Fibroblast of villous mesenchyme (primary cell): ENCODE results near the gene EPC1. TPM values are rescaled to one million over a fixed set of nuclear protein-coding genes. Genes with fewer than 3 reads are reported as not detected.
A peak's percentile ranks its signal among the peaks of the same experiment; 100 is the strongest.

Experiments used
- DNase-seq: peaks from one replicate; pipeline ENCODE4 v3.0.0-alpha.2; 2010; ENCODE audit warnings: low read depth
- H3K4me3 ChIP-seq: 2 replicates; pipeline ENCODE4 v1.5.1; 2011; ENCODE audit warnings: low read depth, mild to moderate bottlenecking, low read length
- total RNA-seq: library from RNA; depleted of rRNA; stranded (reverse); fragments of >200 nt; gene quantifications from 2 replicates; pipeline ENCODE4 v1.2.3, GENCODE V29; 2012
- TF ChIP-seq, protein P1 (sequence below): IDR thresholded peaks from 2 replicates; pipeline ENCODE4 v1.5.1; 2012; ENCODE audit warnings: low read depth, mild to moderate bottlenecking, low read length; ENCODE audit not compliant: insufficient read depth

Gene EPC1
- total RNA-seq, 1 donor = 19.4 TPM

DNA sequence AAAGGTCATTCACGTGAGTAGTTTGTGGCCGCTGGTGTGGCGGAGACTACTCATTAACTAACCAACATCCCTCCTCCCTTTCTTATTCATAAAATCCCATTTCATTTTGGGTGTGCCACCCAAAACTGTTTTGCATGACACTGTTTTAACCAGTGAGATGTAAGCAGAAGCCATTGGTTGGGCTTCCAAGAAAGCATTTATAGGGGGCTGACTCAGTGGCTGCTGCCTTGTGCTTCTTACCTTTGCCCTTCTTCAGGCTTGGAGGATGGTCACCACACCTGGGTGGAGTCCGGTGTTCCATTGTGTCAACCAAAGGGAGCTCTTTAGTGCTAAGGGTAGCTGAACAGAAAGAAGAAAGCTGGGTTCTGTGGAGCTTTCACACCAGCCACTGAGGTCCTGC, 37.2 kb upstream of the EPC1 start:
- no peak overlapping the region for H3K4me3 ChIP-seq
- TF ChIP-seq, protein P1, sequence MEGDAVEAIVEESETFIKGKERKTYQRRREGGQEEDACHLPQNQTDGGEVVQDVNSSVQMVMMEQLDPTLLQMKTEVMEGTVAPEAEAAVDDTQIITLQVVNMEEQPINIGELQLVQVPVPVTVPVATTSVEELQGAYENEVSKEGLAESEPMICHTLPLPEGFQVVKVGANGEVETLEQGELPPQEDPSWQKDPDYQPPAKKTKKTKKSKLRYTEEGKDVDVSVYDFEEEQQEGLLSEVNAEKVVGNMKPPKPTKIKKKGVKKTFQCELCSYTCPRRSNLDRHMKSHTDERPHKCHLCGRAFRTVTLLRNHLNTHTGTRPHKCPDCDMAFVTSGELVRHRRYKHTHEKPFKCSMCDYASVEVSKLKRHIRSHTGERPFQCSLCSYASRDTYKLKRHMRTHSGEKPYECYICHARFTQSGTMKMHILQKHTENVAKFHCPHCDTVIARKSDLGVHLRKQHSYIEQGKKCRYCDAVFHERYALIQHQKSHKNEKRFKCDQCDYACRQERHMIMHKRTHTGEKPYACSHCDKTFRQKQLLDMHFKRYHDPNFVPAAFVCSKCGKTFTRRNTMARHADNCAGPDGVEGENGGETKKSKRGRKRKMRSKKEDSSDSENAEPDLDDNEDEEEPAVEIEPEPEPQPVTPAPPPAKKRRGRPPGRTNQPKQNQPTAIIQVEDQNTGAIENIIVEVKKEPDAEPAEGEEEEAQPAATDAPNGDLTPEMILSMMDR = no peak
- DNase-seq = no peak

DNA sequence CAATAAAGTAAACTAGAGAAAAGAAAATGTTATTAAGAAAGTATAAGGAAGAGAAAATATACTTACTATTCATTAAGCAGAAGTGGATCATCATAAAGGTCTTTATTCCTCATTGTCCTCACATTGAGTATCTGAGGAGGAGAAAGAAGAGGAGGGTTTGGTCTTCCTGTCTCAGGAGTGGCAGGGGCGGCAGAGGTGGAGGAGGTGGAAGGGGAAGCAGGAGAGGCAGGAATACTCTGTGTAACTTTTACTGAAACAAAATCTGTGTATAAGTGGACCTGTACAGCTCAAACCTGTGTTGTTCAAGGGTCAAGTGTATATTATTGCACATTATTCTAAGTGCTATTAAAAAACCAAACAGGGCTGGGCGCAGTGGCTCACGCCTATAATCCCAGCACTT, 34.2 kb upstream of the EPC1 start:
- no peak for DNase-seq
- no peak overlapping the region for H3K4me3 ChIP-seq
- TF ChIP-seq, protein P1 = no peak

DNA sequence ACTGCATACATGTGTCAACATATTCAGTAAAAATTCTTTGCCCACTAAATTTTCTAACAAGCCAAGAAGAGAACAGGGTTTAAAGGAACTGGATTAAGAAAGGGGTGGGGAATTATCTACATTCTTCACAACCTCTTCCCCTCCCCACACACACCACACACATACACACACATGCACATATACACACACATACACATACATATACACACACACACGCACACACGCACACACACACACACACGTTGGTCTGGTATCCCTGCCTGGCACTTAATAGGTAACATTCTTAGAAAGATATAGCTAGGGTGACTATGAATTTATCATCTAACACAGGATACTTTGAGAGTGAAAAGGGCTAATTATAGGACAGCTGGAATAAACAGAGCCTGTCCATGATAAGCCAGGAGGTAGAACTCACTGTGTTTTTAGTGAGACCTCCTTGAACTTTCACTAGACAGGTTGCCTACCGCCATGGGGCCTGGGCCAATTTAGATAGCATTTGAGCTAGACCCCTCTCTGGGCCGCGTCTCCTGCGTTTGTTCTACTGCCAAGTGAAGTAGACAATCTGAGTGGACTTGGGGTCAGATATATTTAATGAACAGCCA, 33.1 kb upstream of the EPC1 start:
- no peak overlapping the region for H3K4me3 ChIP-seq
- DNase-seq = no peak
- TF ChIP-seq, protein P1 = no peak

DNA sequence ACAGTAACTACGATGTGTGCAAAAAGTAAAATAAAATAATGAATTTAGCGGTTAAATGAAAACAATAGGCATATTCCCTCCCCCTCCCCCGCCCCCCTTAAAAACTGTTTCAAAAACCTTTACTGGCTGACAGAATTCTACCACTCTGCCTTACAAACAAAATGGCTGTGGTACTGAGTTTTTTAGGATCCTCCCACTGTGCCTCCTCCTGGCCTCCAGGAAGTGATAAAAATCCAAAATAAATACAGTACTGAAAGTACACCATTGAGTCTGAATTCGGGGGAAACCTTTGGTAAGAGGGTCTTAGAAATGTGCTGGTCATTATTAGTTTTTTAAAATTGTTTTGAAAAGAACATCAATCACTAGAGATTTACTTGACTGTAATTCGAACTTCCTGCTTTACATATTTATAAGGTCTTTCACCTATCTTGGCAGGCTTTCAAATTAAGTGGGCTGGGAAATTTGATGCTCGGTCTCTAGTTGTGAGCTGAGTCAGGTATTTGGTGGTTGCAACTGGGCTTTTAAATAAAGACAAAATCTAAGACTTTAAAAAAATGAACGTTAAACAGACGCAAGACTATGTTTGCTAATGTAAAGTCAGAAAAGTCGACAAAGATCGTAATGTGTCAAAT, 32.5 kb upstream of the EPC1 start:
- DNase-seq = peak; percentile 53
- TF ChIP-seq, protein P1 = no peak
- peak overlapping the region; percentile 74 for H3K4me3 ChIP-seq

DNA sequence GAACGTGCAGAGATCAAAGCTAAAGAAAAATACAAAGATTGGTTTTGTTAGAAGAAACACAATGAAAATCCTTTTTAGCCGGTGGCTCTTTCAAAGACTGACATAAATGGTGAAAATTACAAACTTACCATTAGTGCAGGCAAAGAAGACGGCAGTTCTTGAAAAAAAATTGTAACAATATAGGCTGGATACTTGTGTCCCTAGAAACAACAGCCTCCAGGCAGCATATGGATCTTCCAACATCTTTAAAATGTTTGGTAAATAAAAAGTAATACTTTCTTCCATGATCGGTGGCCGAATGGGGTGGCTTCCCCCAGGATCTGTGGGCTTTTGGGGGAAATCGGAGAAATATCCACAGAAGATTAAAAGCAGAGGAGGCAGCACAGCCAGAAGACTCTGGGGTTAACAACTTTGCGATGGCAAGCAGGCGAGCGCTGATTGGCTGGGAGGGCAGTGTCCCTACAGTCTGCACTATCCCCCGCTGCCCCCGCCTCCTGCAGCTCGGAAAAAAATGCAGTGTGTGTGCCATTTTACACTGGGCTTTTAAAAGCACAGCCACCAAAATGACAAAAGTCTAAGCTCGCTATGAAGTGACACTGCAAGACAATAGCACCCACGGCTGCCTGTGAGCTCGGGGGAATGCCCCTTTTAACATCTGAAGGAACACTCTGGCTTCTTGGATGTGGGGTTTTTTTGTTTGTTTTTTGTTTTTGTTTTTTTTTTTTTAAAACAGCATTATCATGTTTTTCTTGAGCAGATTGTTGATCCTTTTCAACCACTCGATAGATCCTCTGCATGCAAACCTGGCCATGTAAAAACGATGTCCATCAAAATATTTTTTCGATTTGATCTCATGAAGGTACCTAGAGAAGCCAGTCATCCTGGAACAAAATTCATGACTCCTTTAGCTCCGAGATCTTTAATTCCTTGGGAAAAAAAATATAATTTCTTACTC, 31.7 kb upstream of the EPC1 start:
- peak overlapping the region; percentile 74 for H3K4me3 ChIP-seq
- peak; percentile 84 for DNase-seq
- TF ChIP-seq, protein P1 = no peak

DNA sequence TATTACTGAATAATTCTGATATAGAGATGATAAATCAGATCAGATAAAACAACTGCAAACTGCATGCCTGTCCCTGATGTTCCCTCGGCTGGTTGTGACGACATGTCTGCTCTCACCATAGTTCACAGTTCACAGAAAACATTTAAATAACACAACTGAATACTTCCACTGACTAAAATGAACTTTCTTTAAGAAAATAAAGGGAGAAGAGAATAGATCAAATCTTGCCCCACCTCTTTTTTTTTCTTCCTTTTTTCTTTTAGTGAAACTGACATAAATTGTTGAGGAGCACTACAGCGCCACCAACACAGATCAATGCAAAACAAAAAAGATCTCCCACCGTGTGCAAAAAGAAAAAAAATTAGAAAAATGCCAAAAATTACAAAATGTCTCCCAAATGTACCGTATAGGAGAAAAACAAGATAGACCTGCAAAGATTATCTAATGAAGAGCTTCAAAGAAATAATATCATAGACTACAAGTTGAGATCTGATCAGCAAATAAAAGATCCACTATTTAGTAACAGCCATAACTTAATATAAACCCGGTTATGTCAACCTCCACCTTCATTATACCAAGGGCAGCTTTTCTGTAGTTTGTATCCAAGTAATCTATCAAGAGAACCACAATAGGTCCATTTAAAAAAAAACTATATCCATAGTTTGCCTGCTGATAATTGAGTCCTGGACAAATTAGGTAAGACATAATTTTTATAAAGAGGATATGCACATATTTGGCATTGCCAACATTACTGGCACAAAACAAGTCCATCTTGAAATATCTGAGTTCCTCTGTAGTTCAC, 30.7 kb upstream of the EPC1 start:
- DNase-seq = peak; percentile 52
- peak overlapping the region; percentile 74 for H3K4me3 ChIP-seq
- TF ChIP-seq, protein P1 = peak; percentile 38
